Measurements from ENCODE around the gene RBCK1.
"Not testable (repeated sequence)": the region's sequence is repeated elsewhere in the genome, so short reads cannot be mapped to it uniquely, and the experiment has no call there.

RBCK1 gene

DNA sequence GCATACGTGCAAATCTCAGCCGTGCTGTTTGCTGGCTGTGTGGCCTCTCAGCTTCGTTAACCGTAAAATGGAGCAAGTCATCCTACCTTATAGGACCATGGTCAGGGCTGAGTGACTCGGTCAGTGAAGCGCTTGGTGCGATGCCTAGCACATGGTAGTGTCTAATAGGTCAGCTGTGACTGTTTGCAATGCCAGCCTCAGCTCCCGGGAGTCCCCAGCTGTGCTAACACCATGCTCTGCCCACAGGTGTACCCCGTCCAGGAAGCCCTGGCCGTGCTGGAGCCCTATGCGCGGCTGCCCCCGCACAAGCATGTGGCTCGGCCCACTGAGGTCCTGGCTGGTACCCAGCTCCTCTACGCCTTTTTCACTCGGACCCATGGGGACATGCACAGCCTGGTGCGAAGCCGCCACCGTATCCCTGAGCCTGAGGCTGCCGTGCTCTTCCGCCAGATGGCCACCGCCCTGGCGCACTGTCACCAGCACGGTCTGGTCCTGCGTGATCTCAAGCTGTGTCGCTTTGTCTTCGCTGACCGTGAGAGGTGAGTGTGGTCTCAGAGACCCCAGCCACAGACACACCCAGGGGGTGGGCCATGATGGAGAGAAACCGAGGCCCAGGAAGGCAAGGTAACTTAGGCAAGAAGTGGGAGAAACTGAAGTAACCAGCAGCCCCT, 16.9 kb upstream of the RBCK1 start:
- Histone ChIP-seq H3K27ac (no peak overlapping the region), H3K27me3 (no peaks in the 10 kb centered on the region), H3K4me1 (no peaks in the 10 kb centered on the region), H3K9me3 (replicated peaks in 1 of 11) (no peaks in the 10 kb centered on the region), H4K20me1 (peaks cover 46 to 100% (median 98%) of the 10 kb centered on the region in 11 experiments; a peak in 21 of 22 replicates), H3K9ac (no peak overlapping the region), H3K4me3 (no peak overlapping the region), H3K36me3 (peaks cover 100% of the 10 kb centered on the region in 11 experiments), H3K4me2 (no peak overlapping the region)
- TF ChIP-seq Cebpa-rat (IDR thresholded peaks at IDR 0.05), result no peak

DNA sequence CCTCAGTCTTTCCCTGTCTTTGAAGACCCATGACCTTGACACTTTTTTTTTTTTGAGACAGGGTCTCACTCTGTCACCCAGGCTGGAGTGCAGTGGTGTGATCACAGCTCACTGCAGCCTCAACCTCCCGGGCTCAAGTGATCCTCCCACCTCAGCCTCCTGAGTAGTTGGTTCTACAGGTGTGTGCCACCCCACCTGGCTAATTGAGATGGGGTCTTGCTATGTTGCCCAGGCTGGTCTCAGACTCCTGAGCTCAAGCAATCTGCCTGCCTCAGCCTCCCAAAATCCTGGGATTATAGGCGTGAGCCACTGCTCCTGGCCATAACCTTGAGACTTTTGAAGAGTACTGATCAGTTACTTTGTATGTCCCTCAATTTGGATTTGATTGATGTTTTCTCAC, 14.8 kb upstream of the RBCK1 start:
- not testable (repeated sequence) for H3K4me1 ChIP-seq; H3K9me3 ChIP-seq (replicated peaks in 1 of 11); H3K27ac ChIP-seq; H3K4me2 ChIP-seq; H3K27me3 ChIP-seq; H3K9ac ChIP-seq; H3K4me3 ChIP-seq
- Histone ChIP-seq H3K36me3 (peaks cover 98 to 100% (median 100%) of the 10 kb centered on the region in 11 experiments), H4K20me1 (peaks cover 40 to 100% (median 93%) of the 10 kb centered on the region in 11 experiments; a peak in 21 of 22 replicates)

DNA sequence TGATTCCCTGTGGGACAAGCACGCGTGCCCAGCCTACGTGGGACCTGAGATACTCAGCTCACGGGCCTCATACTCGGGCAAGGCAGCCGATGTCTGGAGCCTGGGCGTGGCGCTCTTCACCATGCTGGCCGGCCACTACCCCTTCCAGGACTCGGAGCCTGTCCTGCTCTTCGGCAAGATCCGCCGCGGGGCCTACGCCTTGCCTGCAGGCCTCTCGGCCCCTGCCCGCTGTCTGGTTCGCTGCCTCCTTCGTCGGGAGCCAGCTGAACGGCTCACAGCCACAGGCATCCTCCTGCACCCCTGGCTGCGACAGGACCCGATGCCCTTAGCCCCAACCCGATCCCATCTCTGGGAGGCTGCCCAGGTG, 11.9 kb upstream of the RBCK1 start:
- TF ChIP-seq Cebpa-rat (IDR thresholded peaks at IDR 0.05), result no peak
- Histone ChIP-seq H3K9ac (no peak overlapping the region), H3K4me2 (no peak overlapping the region), H3K27ac (no peak overlapping the region), H3K9me3 (replicated peaks in 1 of 11) (no peaks in the 10 kb centered on the region), H3K27me3 (no peaks in the 10 kb centered on the region), H4K20me1 (peaks cover 18 to 85% (median 65%) of the 10 kb centered on the region in 11 experiments; a peak in 21 of 22 replicates), H3K36me3 (peaks cover 73 to 81% (median 76%) of the 10 kb centered on the region in 11 experiments), H3K4me3 (no peak overlapping the region), H3K4me1 (no peaks in the 10 kb centered on the region)

GRCh38 chr20:396619-397431, 11.3 kb upstream of the RBCK1 start:
- H3K27ac ChIP-seq, result no peak overlapping the region

DNA sequence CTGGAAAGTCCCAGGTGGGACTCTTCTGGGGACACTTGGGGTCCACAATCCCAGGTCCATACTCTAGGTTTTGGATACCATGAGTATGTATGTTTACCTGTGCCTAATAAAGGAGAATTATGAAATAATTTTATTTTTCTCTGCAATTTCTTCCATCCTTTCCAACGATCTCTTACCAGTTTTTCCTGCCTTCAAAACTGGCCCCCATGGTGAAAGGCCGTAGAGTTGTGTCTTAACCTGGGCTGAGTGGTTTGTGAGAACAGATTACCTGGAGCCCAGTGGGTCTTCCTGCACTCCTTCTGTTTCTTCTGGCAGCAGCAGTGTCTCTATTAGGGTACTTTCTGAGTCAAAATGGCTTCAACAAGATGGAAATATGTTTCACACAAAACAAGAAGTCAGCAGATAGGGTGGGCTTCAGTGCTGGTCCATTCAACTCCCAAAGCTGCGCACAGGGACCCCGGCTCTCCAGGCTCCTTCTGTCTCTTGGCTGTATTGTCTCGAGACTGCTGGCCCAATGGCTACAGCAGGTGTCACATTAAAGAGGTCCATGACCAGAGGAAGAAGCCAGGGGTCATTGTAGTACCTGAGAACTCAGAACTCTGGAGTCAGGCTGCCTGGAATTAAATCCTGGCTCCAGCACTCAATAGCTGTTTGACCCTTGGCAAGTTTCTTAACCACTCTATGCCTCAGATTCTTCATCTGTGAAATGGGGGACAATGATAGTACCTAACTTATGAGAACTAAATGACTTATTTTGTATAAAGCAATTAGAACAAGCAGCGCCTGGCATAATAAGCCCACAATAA, 10.5 kb upstream of the RBCK1 start:
- Histone ChIP-seq H3K4me1 (peaks cover 0 to 12% (median 10%) of the 10 kb centered on the region in 10 experiments; a peak in 18 of 20 replicates), H3K9me3 (replicated peaks in 1 of 11) (no peaks in the 10 kb centered on the region), H3K36me3 (peaks cover 59 to 67% (median 62%) of the 10 kb centered on the region in 11 experiments), H3K27me3 (no peaks in the 10 kb centered on the region), H3K4me2 (no peak overlapping the region), H3K27ac (no peak overlapping the region), H3K4me3 (no peak overlapping the region), H3K9ac (no peak overlapping the region), H4K20me1 (peaks cover 17 to 71% (median 52%) of the 10 kb centered on the region in 11 experiments; a peak in 21 of 22 replicates)
- no peak for TF ChIP-seq Cebpa-rat (IDR thresholded peaks at IDR 0.05)

More at GRCh38 chr20:396619-397431, 11.3 kb upstream of the RBCK1 start:
- TF ChIP-seq Cebpa-rat (IDR thresholded peaks at IDR 0.05), result no peak
- H3K4me2 ChIP-seq, result no peak overlapping the region
- no peak overlapping the region for H3K9ac ChIP-seq
- peaks cover 17 to 79% (median 60%) of the 10 kb centered on the region in 11 experiments; a peak in 21 of 22 replicates for H4K20me1 ChIP-seq
- H3K9me3 ChIP-seq (replicated peaks in 1 of 11), result no peaks in the 10 kb centered on the region
- no peak overlapping the region for H3K4me3 ChIP-seq
- no peaks in the 10 kb centered on the region for H3K27me3 ChIP-seq
- H3K36me3 ChIP-seq, result peaks cover 68 to 75% (median 70%) of the 10 kb centered on the region in 11 experiments
- H3K4me1 ChIP-seq, result peaks cover 0 to 4% (median 2%) of the 10 kb centered on the region in 10 experiments; a peak in 17 of 20 replicates

DNA sequence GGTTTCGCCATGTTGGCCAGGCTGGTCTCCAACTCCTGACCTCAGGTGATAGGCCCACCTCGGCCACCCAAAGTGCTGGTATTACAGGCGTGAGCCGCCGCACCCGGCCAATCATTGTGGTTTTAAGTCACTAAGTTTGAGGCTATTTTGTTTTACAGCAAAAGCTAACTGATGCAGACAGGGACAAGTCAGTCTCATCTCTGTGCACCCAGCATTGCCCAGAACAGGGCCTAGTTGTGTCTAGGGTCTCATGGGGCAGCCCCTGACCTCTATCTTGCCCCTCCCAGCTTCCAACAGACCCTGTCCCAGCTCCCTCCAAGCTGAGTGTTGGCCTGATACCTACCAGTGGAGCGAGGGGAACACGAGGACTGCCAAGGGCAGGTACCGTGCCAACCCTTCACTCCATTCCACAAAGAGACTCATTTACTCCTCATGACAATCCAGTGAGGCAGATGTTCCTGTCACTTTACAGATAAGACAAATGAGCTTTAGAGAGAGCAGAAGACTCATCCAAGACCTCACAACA, 8.9 kb upstream of the RBCK1 start:
- peaks cover 0 to 14% (median 11%) of the 10 kb centered on the region in 10 experiments; a peak in 18 of 20 replicates for H3K4me1 ChIP-seq
- peaks cover 43 to 50% (median 46%) of the 10 kb centered on the region in 11 experiments for H3K36me3 ChIP-seq
- no peak overlapping the region for H3K4me3 ChIP-seq
- no peak overlapping the region for H3K4me2 ChIP-seq
- peaks cover 13 to 55% (median 36%) of the 10 kb centered on the region in 11 experiments; a peak in 21 of 22 replicates for H4K20me1 ChIP-seq
- H3K27me3 ChIP-seq, result no peaks in the 10 kb centered on the region
- H3K9ac ChIP-seq, result no peak overlapping the region
- H3K27ac ChIP-seq, result no peak overlapping the region
- peaks cover 0 to 6% (median 5%) of the 10 kb centered on the region in 11 experiments; a peak in 7 of 22 replicates for H3K9me3 ChIP-seq (replicated peaks in 1 of 11)
- TF ChIP-seq Cebpa-rat (IDR thresholded peaks at IDR 0.05), result no peak

DNA sequence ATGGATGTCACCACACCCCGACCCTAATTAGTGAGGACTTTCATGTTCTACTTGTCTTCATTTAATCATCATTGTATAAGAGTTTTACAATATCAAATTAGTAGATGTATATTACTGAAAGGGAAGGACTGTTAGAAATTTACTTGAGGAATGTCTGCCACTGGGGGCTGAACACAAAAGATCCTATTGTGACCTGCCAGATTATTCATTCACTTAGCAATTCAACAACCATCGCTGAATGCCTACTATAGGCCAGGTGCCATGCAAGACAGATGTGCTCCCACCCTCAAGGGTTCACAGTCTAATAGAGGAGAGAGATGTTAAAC, 8.0 kb upstream of the RBCK1 start:
- Histone ChIP-seq H3K36me3 (peaks cover 35 to 42% (median 37%) of the 10 kb centered on the region in 11 experiments), H3K4me2 (no peak overlapping the region), H4K20me1 (peaks cover 13 to 47% (median 29%) of the 10 kb centered on the region in 11 experiments; a peak in 21 of 22 replicates), H3K4me3 (no peak overlapping the region), H3K27ac (no peak overlapping the region), H3K9ac (no peak overlapping the region), H3K9me3 (replicated peaks in 1 of 11) (peaks cover 0 to 6% (median 5%) of the 10 kb centered on the region in 11 experiments; a peak in 7 of 22 replicates), H3K27me3 (no peaks in the 10 kb centered on the region), H3K4me1 (peaks cover 0 to 14% (median 11%) of the 10 kb centered on the region in 10 experiments; a peak in 18 of 20 replicates)
- no peak for TF ChIP-seq Cebpa-rat (IDR thresholded peaks at IDR 0.05)

GRCh38 chr20:400454-401275, 7.4 kb upstream of the RBCK1 start:
- Histone ChIP-seq H3K9ac (no peak overlapping the region), H3K36me3 (peaks cover 29 to 36% (median 32%) of the 10 kb centered on the region in 11 experiments), H3K4me3 (no peak overlapping the region), H3K27me3 (no peaks in the 10 kb centered on the region), H3K27ac (no peak overlapping the region), H3K4me1 (peaks cover 0 to 14% (median 11%) of the 10 kb centered on the region in 10 experiments; a peak in 18 of 20 replicates), H3K9me3 (replicated peaks in 1 of 11) (peaks cover 0 to 6% (median 5%) of the 10 kb centered on the region in 11 experiments; a peak in 7 of 22 replicates), H3K4me2 (no peak overlapping the region), H4K20me1 (peaks cover 13 to 41% (median 23%) of the 10 kb centered on the region in 11 experiments; a peak in 21 of 22 replicates)
- TF ChIP-seq Cebpa-rat (IDR thresholded peaks at IDR 0.05), result no peak

Measured in BLaER1 treated with 17β-estradiol and CSF1 and Interleukin-3, amounts not matched to agents 10 nM and 100 nM (cell line).